H9 (cell line): Measurements from ENCODE around the gene TRIO. TPM values are rescaled to one million over a fixed set of nuclear protein-coding genes. Genes with fewer than 3 reads are reported as not detected.

Experiments
- DNase-seq: peaks from one replicate; pipeline ENCODE4 v3.0.0-alpha.2; 2017
- H2AFZ ChIP-seq: one replicate; pipeline ENCODE4 v1.6.1; 2013; ENCODE audit warnings: mild to moderate bottlenecking, low read length, control low read depth, moderate library complexity
- H2AK5ac ChIP-seq: 2 replicates; pipeline ENCODE4 v1.6.1; 2013; ENCODE audit warnings: low read length, control low read depth, mixed read lengths; ENCODE audit not compliant: insufficient read length
- H2BK120ac ChIP-seq: one replicate; pipeline ENCODE4 v1.6.1; 2013; ENCODE audit warnings: low read depth, mild to moderate bottlenecking, low read length, control low read depth, inconsistent platforms; ENCODE audit not compliant: poor library complexity, severe bottlenecking
- H2BK12ac ChIP-seq: 2 replicates; pipeline ENCODE4 v1.6.1; 2013; ENCODE audit warnings: low read length, control low read depth, mixed read lengths, low read depth; ENCODE audit not compliant: insufficient read length
- H2BK15ac ChIP-seq: 2 replicates; pipeline ENCODE4 v1.6.1; 2013; ENCODE audit warnings: low read depth, low read length, control low read depth
- H2BK20ac ChIP-seq: one replicate; pipeline ENCODE4 v1.6.1; 2013; ENCODE audit warnings: low read depth, mild to moderate bottlenecking, low read length, control low read depth, inconsistent platforms; ENCODE audit not compliant: poor library complexity, severe bottlenecking
- H2BK5ac ChIP-seq: 2 replicates; pipeline ENCODE4 v1.6.1; 2013; ENCODE audit warnings: low read length, control low read depth, mixed read lengths; ENCODE audit not compliant: insufficient read length
- H3K14ac ChIP-seq: 2 replicates; pipeline ENCODE4 v1.6.1; 2013; ENCODE audit warnings: low read length, control low read depth; ENCODE audit not compliant: insufficient read depth
- H3K18ac ChIP-seq: 2 replicates; pipeline ENCODE4 v1.6.1; 2013; ENCODE audit warnings: low read depth, mild to moderate bottlenecking, mixed read lengths, low read length, control low read depth; ENCODE audit not compliant: insufficient read length
- H3K23ac ChIP-seq: 2 replicates; pipeline ENCODE4 v1.6.1; 2013; ENCODE audit warnings: low read length, control low read depth, mixed read lengths, low read depth; ENCODE audit not compliant: insufficient read length
- H3K23me2 ChIP-seq: 2 replicates; pipeline ENCODE4 v1.6.1; 2013; ENCODE audit warnings: low read depth, mild to moderate bottlenecking, mixed read lengths, low read length, control low read depth; ENCODE audit not compliant: insufficient read length, poor library complexity, severe bottlenecking
- H3K27ac ChIP-seq: 2 replicates; pipeline ENCODE4 v1.5.1; 2013; ENCODE audit warnings: low read length, control low read depth, mixed read lengths, low read depth; ENCODE audit not compliant: insufficient read length
- H3K27me3 ChIP-seq: 2 replicates; pipeline ENCODE4 v1.6.1; 2013; ENCODE audit warnings: low read length, control low read depth, inconsistent platforms; ENCODE audit not compliant: insufficient read depth
- H3K4ac ChIP-seq: 2 replicates; pipeline ENCODE4 v1.6.1; 2013; ENCODE audit warnings: low read depth, mild to moderate bottlenecking, control low read depth, inconsistent platforms, low read length, moderate library complexity
- H3K4me1 ChIP-seq: 2 replicates; pipeline ENCODE4 v1.6.1; 2013; ENCODE audit warnings: low read length, control low read depth, inconsistent platforms; ENCODE audit not compliant: insufficient read depth
- H3K4me2 ChIP-seq: 2 replicates; pipeline ENCODE4 v1.6.1; 2013; ENCODE audit warnings: low read length, control low read depth, mixed read lengths; ENCODE audit not compliant: insufficient read length, insufficient read depth
- H3K56ac ChIP-seq: 2 replicates; pipeline ENCODE4 v1.6.1; 2013; ENCODE audit warnings: low read depth, mild to moderate bottlenecking, mixed read lengths, low read length, control low read depth; ENCODE audit not compliant: insufficient read length
- H3K79me1 ChIP-seq: 2 replicates; pipeline ENCODE4 v1.6.1; 2013; ENCODE audit warnings: low read depth, mild to moderate bottlenecking, moderate library complexity, low read length, control low read depth, inconsistent platforms; ENCODE audit not compliant: insufficient read depth, poor library complexity, severe bottlenecking
- H3K79me2 ChIP-seq: 2 replicates; pipeline ENCODE4 v1.6.1; 2013; ENCODE audit warnings: low read length, control low read depth, inconsistent platforms; ENCODE audit not compliant: insufficient read depth
- H3K9ac ChIP-seq: 2 replicates; pipeline ENCODE4 v1.6.1; 2013; ENCODE audit warnings: low read length, control low read depth, mixed read lengths; ENCODE audit not compliant: insufficient read length; ENCODE audit errors: extremely low read depth
- H3K9me3 ChIP-seq: one replicate; pipeline ENCODE4 v1.6.1; 2013; ENCODE audit warnings: low read depth, low read length, inconsistent platforms; ENCODE audit not compliant: control insufficient read depth
- H3T11ph ChIP-seq: one replicate; pipeline ENCODE4 v1.6.1; 2013; ENCODE audit warnings: mild to moderate bottlenecking, low read length, control low read depth, inconsistent platforms
- H4K20me1 ChIP-seq: one replicate; pipeline ENCODE4 v1.6.1; 2013; ENCODE audit not compliant: control insufficient read depth, insufficient read length, insufficient read depth
- H4K5ac ChIP-seq: 2 replicates; pipeline ENCODE4 v1.6.1; 2013; ENCODE audit warnings: low read depth, mild to moderate bottlenecking, mixed read lengths, low read length, control low read depth; ENCODE audit not compliant: insufficient read length
- H4K8ac ChIP-seq: replicated peaks from 2 replicates; pipeline ENCODE4 v1.6.1; 2013; ENCODE audit warnings: low read length, control low read depth, mixed read lengths, low read depth; ENCODE audit not compliant: insufficient read length
- H4K91ac ChIP-seq: 2 replicates; pipeline ENCODE4 v1.6.1; 2013; ENCODE audit warnings: low read depth, mild to moderate bottlenecking, moderate library complexity, mixed read lengths, low read length, control low read depth; ENCODE audit not compliant: insufficient read length
- H3K27ac Mint-ChIP-seq, 3 experiments: 2 replicates in 2 of 3; 3 replicates in 1 of 3; pipeline ENCODE4 v1.8.0; 2020 to 2021; ENCODE audit warnings: mixed read lengths in 3 of 3, mild to moderate bottlenecking in 1 of 3, moderate library complexity in 1 of 3
- H3K27me3 Mint-ChIP-seq: 2 replicates; pipeline ENCODE4 v1.8.0; 2021; ENCODE audit warnings: low read depth, mild to moderate bottlenecking, moderate library complexity, mixed read lengths
- H3K36me3 Mint-ChIP-seq, 3 experiments: 2 replicates in 2 of 3; 3 replicates in 1 of 3; pipeline ENCODE4 v1.8.0; 2020 to 2021; ENCODE audit warnings: low read depth in 3 of 3, mixed read lengths in 3 of 3; ENCODE audit not compliant: insufficient read depth in 1 of 3
- H3K4me1 Mint-ChIP-seq, 2 experiments: 2 replicates each; pipeline ENCODE4 v1.8.0; 2020; ENCODE audit warnings: mixed read lengths in 2 of 2
- H3K4me3 Mint-ChIP-seq, 2 experiments: 2 replicates in 1 of 2; 3 replicates in 1 of 2; pipeline ENCODE4 v1.8.0; 2020 to 2021; ENCODE audit warnings: mild to moderate bottlenecking in 2 of 2, mixed read lengths in 2 of 2, moderate library complexity in 1 of 2
- H3K9me3 Mint-ChIP-seq, 2 experiments: 2 replicates in 1 of 2; 3 replicates in 1 of 2; pipeline ENCODE4 v1.8.0; 2020; ENCODE audit warnings: mild to moderate bottlenecking in 2 of 2, mixed read lengths in 2 of 2, moderate library complexity in 1 of 2
- CTCF ChIP-seq: fragments of 200-600 bp; sonication (generic); conservative IDR thresholded peaks from 3 replicates; pipeline ENCODE4 v1.8.0; 2021; ENCODE audit warnings: antibody characterized with exemption, mild to moderate bottlenecking
- WGBS: extraction: QIAGEN DNeasy Blood & Tissue Kit; methylation state at CpG from one replicate; pipeline ENCODE4 v1.1.7; 2013; ENCODE audit warnings: missing lambda C conversion rate, low lambda C conversion rate, mixed read lengths; ENCODE audit not compliant: insufficient read length; ENCODE audit errors: extremely low coverage; 5-methylcytosine and 5-hydroxymethylcytosine counted together
- total RNA-seq: library from RNA; stranded (reverse); gene quantifications from 2 replicates; pipeline ENCODE4 v1.2.1, GENCODE V29; 2021

Gene TRIO
- total RNA-seq, 1 experiment from 2014 or later = 87.8 TPM

DNA sequence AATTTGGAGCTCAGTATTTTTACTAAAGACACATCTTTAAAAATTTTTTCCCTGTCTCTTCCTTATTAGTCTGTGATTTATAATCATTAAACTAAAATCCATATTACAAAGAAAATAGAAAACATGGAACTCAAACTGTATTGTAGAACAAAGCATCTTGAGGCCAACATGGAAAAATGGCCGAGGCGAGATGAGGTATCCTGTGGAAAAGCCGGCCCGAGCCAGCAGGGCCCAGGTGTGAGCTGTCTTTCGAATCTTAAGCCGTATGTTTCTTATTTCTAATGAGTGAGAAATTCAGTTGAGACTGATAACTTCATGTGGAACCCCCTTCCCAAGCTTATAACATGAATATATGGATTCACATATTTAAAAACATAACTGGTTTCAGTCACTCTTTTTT is 268.1 kb downstream of the TRIO start:
- H4K5ac ChIP-seq = no peak overlapping the region
- H3K14ac ChIP-seq = no peak overlapping the region
- H2BK20ac ChIP-seq = no peak overlapping the region
- H2BK120ac ChIP-seq = no peak overlapping the region
- no peak overlapping the region for H2BK12ac ChIP-seq
- no peak overlapping the region for H3K27ac ChIP-seq
- H3T11ph ChIP-seq = no peak overlapping the region
- no peak for TF ChIP-seq CTCF
- H2BK15ac ChIP-seq = no peak overlapping the region
- H3K4me1 ChIP-seq = no peaks in the 10 kb centered on the region
- no peak overlapping the region for H3K18ac ChIP-seq
- no peaks in the 10 kb centered on the region for H3K9me3 ChIP-seq
- H3K23ac ChIP-seq = no peak overlapping the region
- no peaks in the 10 kb centered on the region for H3K27me3 ChIP-seq
- H3K79me2 ChIP-seq = no peaks in the 10 kb centered on the region
- H4K8ac ChIP-seq = no peak overlapping the region
- WGBS = no CpG with 5 or more reads among the region's 6 CpGs
- H2BK5ac ChIP-seq = no peak overlapping the region
- Mint-ChIP-seq H3K9me3 (no peaks in the 10 kb centered on the region), H3K27me3 (no peaks in the 10 kb centered on the region), H3K4me3 (no peak overlapping the region), H3K27ac (no peak overlapping the region), H3K4me1 (peaks cover 19 to 29% of the 10 kb centered on the region in 2 experiments), H3K36me3 (peaks cover 6 to 67% (median 42%) of the 10 kb centered on the region in 3 experiments; a peak in 5 of 7 replicates)
- H3K23me2 ChIP-seq = no peaks in the 10 kb centered on the region
- no peak overlapping the region for H3K9ac ChIP-seq
- H3K79me1 ChIP-seq = no peaks in the 10 kb centered on the region
- no peak for DNase-seq
- no peak overlapping the region for H3K4ac ChIP-seq
- no peak overlapping the region for H2AFZ ChIP-seq
- no peak overlapping the region for H3K4me2 ChIP-seq
- no peak overlapping the region for H4K91ac ChIP-seq
- no peak overlapping the region for H3K56ac ChIP-seq
- H4K20me1 ChIP-seq = no peaks in the 10 kb centered on the region
- no peak overlapping the region for H2AK5ac ChIP-seq
